Fibroblast of mammary gland (primary cell): ENCODE measurements around the gene CNKSR1.

Source experiments
- DNase-seq: peaks from one replicate; pipeline ENCODE4 v3.0.0-alpha.2; 2010; ENCODE audit warnings: low read depth
- H3K4me3 ChIP-seq: 2 replicates; pipeline ENCODE4 v1.5.1; 2011; ENCODE audit warnings: low read depth, mild to moderate bottlenecking, low read length, moderate library complexity; ENCODE audit not compliant: control insufficient read depth
- TF ChIP-seq, protein P1 (sequence below): conservative IDR thresholded peaks from 2 replicates; pipeline ENCODE4 v1.5.1; 2011; ENCODE audit warnings: low read depth, low read length, inconsistent platforms; ENCODE audit not compliant: control insufficient read depth, insufficient read depth

CNKSR1 gene

GRCh38 chr1:26171084-26172072 is 5.9 kb upstream of the CNKSR1 start, which contains the start of gene ZNF593OS:
Gene ZNF593OS, minus strand, starts transcription at chr1:26171832. Its CDS starts 171 bp downstream, at chr1:26171661.
- H3K4me3 ChIP-seq, result peak within 1 kb of the TSS; percentile 76
- no peak for DNase-seq
- TF ChIP-seq, protein P1, sequence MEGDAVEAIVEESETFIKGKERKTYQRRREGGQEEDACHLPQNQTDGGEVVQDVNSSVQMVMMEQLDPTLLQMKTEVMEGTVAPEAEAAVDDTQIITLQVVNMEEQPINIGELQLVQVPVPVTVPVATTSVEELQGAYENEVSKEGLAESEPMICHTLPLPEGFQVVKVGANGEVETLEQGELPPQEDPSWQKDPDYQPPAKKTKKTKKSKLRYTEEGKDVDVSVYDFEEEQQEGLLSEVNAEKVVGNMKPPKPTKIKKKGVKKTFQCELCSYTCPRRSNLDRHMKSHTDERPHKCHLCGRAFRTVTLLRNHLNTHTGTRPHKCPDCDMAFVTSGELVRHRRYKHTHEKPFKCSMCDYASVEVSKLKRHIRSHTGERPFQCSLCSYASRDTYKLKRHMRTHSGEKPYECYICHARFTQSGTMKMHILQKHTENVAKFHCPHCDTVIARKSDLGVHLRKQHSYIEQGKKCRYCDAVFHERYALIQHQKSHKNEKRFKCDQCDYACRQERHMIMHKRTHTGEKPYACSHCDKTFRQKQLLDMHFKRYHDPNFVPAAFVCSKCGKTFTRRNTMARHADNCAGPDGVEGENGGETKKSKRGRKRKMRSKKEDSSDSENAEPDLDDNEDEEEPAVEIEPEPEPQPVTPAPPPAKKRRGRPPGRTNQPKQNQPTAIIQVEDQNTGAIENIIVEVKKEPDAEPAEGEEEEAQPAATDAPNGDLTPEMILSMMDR, result no peak

GRCh38 chr1:26175346-26175745 is 1.9 kb upstream of the CNKSR1 start:
- no peak for DNase-seq
- TF ChIP-seq, protein P1, result no peak
- H3K4me3 ChIP-seq, result no peak overlapping the region

- TF ChIP-seq, protein P1, result no peak
- no peak overlapping the region for H3K4me3 ChIP-seq
- DNase-seq, result no peak
Observed at GRCh38 chr1:26180010-26180506, 2.8 kb downstream of the CNKSR1 start.

- H3K4me3 ChIP-seq, result no peak overlapping the region
- DNase-seq, result peak; percentile 8
- TF ChIP-seq, protein P1, result no peak
Observed at GRCh38 chr1:26181586-26182382, 4.5 kb downstream of the CNKSR1 start.

GRCh38 chr1:26182383-26182696 is 5.0 kb downstream of the CNKSR1 start:
- TF ChIP-seq, protein P1, result no peak
- no peak for DNase-seq
- H3K4me3 ChIP-seq, result no peak overlapping the region

DNA sequence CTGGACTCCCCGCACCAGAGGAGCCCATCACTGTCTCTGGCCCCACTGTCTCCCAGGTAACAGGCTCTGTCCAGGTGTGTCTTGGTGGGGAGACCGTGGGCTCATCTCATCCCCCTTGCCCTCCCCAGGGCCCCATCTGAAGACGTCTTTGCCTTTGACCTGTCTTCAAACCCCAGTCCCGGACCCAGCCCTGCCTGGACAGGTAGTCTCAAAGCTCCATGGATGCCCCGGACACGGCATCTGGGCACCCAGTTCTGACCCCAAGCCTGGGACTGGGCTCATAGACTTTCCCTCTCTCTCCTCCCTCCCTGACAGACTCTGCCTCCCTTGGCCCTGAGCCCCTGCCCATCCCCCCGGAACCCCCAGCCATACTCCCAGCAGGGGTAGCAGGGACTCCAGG is 6.8 kb downstream of the CNKSR1 start:
- H3K4me3 ChIP-seq, result no peak overlapping the region
- TF ChIP-seq, protein P1, result no peak
- DNase-seq, result no peak
